ENCODE data around the gene IPO7. TPM values are rescaled to one million over a fixed set of nuclear protein-coding genes. Genes with fewer than 3 reads are reported as not detected.

Gene IPO7
- total RNA-seq, result 163 and 197 TPM in 2 replicates

DNA sequence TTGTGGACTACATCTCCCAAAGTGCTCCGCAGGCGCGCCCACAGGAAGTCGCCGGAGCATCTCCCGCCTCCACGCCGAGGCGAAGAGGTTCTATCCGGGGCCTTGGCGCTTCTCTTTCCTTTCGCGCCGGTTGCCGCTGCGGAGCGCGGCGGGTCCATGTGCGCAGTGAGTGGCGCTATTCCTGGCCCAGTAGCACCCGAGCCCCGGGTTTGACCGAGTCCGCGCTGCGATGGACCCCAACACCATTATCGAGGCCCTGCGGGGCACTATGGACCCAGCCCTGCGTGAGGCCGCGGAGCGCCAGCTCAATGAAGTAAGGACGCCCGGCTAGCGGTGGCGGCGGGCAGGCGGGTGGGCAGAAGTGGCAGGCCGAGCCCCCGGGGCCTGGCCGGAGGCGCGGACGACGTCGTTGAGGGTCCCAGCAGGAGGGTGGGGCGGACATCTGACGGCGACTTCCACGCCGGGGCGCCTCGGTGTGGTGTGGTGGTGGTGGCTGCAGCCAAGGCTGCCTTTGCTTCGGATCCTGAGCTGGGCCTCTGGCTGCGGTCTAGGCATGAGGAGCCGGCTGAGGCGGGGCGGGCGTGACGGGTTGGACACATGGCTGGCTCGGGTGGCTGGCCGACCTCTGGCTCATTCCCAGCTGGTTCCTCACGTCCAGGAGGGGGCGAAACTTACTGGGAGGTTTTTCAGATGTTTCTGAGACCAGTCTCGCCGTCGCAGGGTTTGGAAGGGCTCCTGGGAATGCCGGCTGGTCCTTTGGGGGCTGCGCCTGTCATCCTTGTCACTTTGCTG, at the start of gene IPO7:
Gene IPO7, plus strand, starts transcription at position 118 of the 792 bp plus-strand sequence. Its CDS starts 112 bp downstream, at position 230.

DNA sequence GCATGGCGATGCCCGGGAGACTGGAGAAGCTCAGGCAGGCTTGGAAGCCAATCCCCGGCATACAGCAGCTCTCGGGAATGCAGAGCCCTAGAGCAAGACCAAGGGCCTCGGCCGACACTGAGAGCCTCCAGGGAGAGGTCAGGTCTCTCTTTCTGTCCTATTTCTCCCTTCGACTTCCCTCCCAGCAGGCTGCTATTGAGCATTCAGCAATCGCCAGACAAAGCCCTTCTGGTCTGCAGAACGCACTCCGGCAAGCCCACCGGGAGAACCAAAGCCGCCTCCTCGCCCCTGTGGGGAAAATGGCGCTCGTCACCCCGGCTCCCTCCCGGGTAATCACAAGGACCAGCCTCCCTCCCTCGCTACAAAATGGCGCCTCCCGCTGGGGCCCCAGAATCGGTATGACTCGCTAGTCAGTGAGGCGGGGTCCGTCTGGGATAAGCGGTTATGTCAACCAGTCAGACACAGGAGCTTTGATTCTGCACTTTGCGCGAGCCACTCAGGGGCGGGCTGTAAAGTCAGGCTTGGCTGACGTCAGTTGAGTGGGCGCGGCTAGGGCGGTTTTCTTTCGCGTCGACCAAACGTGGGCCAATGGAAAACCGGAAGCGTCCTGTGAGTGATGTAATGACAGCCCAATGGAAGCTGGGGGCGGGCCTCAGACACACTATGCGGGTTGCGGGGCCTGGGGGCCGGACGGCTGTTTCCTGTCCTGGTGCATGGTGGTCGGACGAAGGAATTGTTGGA, 76.0 kb downstream of the IPO7 start, which contains the start of gene ZNF143:
Gene ZNF143, plus strand, starts transcription at position 691 of the 741 bp plus-strand sequence. CDS start 10,297 bp downstream, outside the sequence.

Other genes with a start within 250 kb of the IPO7 start
- 308 and 334 TPM in 2 replicates for gene DENND5A, start 119.3 kb upstream of the IPO7 start, total RNA-seq
- gene TMEM41B, start 70.1 kb upstream of the IPO7 start, total RNA-seq, result 60.7 and 79.4 TPM in 2 replicates
- 34.6 and 36.3 TPM in 2 replicates for gene ZNF143, start 76.4 kb downstream of the IPO7 start, total RNA-seq
- gene WEE1, start 189.0 kb downstream of the IPO7 start, total RNA-seq, result 28.5 and 30.5 TPM in 2 replicates

All from smooth muscle cell of the pulmonary artery (primary cell).